Activated T-cell treated with anti-CD3 and anti-CD28 coated beads for 4 hours (primary cell): Measurements from ENCODE around the gene SMYD2.
A peak's percentile ranks its signal among the peaks of the same experiment; 100 is the strongest.

Experiments used
- DNase-seq: peaks from one replicate; pipeline ENCODE4 v3.0.0-alpha.2; 2020

The SMYD2 gene, protein sequence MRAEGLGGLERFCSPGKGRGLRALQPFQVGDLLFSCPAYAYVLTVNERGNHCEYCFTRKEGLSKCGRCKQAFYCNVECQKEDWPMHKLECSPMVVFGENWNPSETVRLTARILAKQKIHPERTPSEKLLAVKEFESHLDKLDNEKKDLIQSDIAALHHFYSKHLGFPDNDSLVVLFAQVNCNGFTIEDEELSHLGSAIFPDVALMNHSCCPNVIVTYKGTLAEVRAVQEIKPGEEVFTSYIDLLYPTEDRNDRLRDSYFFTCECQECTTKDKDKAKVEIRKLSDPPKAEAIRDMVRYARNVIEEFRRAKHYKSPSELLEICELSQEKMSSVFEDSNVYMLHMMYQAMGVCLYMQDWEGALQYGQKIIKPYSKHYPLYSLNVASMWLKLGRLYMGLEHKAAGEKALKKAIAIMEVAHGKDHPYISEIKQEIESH

DNA sequence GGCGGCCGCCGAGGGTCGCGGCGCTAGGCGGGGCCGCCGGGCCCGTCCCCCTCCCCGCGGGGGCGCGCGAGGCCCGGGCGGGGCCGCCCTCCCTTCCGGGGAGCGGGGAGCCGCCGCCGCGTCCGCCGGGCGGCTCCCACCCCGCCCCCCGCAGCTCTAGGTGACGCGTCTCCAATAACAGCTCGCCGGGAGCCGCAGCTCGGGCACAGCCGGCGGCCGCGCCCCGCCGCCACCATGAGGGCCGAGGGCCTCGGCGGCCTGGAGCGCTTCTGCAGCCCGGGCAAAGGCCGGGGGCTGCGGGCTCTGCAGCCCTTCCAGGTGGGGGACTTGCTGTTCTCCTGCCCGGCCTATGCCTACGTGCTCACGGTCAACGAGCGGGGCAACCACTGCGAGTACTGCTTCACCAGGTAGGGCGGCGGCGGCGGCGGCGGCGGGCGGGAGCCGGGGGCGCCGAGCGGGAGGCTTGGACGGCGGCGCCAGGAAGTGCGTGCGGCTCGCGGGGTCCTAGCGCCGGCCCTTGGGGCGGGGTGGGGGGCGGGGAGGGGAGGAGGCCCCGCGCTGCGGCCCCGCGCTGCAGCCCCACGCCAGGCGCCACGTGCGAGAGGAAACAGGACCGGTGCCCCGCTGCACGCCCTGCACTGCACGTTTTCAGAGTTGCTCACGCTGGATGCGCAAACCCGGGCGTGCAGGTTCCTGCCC is at the start of gene SMYD2:
Gene SMYD2 (plus strand): TSS at position 139 of the 699 bp plus-strand sequence. CDS start 96 bp downstream, at position 235.
- peak; percentile 34 for DNase-seq

DNA sequence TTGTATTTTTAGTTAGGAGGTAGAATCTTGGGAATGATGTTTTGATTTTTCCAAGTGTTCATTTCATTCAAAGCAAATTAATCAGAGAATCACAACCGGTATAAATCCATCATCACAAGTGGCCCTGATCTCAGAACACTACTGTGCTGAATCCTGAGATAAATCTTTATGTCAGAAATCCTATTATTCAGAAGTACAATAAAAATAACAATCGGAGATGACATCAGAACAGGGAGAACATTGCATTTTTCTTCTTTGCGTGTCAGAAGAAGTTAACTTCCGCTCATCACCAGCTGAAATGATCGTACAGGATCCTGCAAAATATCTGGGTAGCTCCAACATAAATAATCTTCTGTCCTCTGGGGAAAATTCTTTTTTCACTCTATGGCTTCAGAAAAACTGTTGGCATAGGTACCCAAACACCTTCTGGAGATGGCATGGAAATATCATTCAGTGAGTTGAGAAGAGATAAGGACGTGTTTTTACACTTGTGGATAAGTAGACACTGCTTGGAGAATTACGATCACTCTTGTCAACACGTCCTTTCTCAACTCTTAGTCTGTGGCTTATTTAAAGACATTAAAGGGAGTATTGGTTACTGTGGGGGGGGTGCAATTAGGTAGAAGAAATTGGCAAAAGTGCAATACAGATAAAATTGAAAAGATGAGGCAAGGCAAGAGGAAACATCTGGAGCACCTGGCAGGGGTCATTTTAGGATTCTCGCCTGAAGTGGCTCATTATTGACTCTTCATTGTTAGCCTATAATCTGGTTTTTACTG is 46.9 kb upstream of the SMYD2 start:
- DNase-seq = no peak

DNA sequence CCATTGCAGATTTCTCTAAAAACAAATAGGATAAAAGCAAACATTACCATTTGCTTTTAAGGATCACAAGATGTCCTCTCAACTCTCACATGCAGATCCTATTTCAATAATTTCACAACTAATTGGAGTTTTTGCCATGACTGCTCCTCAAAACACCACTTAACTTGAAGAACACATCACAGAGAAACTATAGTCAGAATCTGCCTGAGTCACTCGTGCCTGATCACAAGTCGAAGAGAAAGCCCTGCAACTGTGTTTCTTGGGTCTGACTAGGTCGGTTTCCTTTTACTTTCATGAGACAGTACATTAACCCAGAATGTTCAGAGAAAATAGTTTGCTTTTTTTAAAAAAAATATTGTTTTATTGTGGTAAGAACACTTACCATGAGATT is 46.3 kb upstream of the SMYD2 start:
- no peak for DNase-seq

DNA sequence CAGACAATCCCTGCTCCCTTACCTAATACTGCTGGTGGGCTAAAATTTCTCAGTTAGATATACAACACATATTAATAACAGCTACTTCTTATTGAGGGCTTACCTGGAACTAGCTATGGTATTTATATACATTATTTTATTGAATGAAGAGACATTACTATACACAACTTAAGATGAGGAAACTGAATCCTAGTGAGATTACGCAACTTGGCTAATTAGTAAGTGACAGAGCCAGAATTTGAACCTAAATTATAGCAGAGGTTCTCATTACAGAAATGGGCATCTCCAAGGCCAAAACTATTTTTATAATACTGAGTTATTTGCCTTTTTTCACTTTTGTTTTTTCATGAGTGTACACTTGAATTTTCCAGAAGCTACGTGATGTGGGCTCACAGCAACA is 44.5 kb upstream of the SMYD2 start:
- no peak for DNase-seq

- DNase-seq = no peak
Observed at GRCh38 chr1:214241060-214241459, 39.9 kb upstream of the SMYD2 start.

DNA sequence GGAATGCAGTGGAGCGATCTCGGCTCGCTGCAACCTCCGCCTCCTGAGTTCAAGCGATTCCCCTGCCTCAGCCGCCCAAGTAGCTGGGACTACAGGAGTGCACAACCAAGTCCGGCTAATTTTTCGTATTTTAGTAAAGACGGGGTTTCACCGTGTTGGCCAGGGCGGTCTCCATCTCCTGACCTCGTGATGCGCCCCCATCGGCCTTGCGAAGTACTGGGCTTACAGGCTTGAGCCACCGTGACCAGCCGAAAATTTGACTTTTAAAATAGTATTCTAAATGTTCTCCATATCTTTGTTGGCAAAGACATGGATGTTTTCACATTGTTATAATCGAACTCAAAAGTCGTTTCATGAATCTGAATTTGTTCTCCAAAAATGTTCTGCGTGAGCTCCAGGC is 36.7 kb upstream of the SMYD2 start:
- no peak for DNase-seq

DNA sequence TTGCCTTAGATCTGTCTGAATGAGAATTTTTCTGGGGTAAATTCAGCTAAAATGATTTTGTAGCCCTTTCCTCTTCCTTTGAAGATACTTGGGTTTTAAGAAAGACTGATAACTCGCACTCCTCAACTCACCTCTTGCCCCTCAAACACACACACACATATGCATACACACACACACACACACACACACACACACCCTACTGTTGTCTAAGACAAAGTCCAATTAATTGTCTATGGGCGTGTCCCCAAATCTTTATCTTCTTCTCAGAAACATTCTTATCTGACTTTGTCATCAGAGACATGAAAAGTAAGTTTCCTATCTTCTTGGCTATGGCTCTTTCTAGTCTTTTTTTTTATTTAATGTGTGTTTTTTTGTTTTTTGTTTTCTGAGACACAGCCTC is 36.1 kb upstream of the SMYD2 start:
- DNase-seq = no peak

- DNase-seq = no peak
Observed at GRCh38 chr1:214247501-214248041, 33.4 kb upstream of the SMYD2 start.

GRCh38 chr1:214248311-214249085 is 32.5 kb upstream of the SMYD2 start:
- no peak for DNase-seq

- DNase-seq = no peak
Observed at GRCh38 chr1:214249651-214250050, 31.3 kb upstream of the SMYD2 start.

- DNase-seq = no peak
Observed at GRCh38 chr1:214251354-214251753, 29.6 kb upstream of the SMYD2 start.

DNA sequence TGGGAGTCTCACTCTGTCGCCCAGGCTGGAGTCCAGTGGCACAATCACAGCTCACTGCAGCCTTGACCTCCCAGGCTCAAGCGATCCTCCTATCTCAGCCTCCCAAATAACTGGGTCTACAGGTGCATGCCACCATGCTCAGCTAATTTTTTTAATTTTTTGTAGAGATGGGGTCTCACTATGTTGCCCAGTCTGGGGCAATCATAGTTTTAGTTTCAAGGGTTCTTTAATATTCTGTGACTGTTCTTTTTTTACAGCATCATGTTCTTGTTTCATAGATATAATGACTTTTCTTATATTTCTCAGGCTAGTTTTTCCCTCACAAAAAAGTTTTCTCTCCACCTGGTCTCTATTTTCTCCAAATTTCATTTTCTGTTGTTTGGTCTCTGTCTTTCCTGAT is 25.4 kb upstream of the SMYD2 start:
- DNase-seq = no peak

GRCh38 chr1:214259353-214259977 is 21.5 kb upstream of the SMYD2 start:
- no peak for DNase-seq

DNA sequence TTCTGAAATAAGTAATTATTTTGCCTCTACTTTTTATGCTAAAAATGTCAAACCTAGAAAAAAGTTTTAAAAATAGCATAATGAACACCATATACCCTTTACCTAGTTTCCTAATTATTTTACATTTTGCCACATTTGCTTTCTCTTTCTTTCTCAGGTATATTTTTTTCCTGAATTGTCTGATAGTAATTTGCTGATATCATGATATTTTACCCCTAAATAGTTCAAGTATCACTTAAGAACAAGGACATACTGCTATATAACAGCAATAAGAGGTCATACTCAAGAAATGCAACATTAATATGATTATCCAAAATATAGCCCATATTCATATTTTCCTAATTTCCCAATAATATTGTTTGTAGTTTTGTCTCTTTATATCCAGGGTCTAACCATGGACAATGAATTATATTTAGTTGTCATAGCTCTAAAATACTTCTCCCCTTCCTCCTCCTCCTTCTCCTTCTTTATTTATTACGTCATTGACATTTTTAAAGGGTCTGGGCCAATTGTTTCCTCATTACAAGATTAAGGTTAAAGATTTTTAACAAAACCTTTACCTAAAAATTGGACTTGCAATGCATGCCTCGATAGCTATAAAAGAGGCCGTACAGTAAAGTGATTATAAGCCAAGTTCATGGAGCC is 20.3 kb upstream of the SMYD2 start:
- no peak for DNase-seq

DNA sequence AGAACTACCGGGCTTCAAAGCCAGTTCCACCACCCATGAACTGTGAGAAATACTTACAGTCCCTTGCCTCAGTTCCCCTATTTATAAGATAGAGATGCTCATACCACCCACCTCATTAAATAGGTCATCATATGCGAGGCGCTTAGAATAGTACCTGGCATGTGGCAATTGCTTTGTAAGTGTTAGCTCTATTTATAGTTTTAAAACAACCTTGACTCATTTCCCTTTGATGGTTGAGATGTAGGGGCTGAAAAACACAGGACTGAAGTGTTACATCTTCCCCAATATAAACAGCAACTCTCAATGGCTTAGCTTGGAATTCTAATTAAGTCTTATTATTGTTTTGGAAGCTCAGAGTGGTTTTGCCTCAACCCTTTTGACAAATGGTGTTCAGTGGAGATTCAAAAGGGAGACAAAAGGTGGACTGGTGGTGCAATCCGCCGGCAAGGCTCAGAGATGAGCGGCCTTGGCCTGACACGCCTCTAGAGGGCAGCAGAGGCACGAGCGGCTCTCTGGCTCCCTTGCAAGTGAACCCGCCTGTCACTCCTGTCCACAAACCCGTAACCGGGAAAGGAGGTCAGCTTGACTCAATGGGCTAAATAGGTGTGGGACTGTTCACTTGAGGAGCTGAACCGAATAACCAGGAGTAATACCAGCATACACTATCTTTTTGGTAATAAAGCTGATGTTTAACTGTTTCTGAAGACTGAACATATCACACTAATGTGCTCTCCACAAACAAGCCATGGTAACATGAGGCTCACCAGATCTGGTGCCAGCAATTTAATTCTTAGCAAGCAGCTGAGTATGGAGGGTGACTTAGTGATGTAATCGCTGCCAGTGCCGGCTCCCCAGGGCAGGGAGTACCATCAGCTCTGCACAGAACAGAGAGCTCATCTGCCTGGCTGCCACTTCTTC is 19.5 kb upstream of the SMYD2 start:
- peak; percentile 78 for DNase-seq

GRCh38 chr1:214264196-214264595 is 16.8 kb upstream of the SMYD2 start:
- DNase-seq = no peak

GRCh38 chr1:214264976-214265375 is 16.0 kb upstream of the SMYD2 start:
- DNase-seq = no peak

DNA sequence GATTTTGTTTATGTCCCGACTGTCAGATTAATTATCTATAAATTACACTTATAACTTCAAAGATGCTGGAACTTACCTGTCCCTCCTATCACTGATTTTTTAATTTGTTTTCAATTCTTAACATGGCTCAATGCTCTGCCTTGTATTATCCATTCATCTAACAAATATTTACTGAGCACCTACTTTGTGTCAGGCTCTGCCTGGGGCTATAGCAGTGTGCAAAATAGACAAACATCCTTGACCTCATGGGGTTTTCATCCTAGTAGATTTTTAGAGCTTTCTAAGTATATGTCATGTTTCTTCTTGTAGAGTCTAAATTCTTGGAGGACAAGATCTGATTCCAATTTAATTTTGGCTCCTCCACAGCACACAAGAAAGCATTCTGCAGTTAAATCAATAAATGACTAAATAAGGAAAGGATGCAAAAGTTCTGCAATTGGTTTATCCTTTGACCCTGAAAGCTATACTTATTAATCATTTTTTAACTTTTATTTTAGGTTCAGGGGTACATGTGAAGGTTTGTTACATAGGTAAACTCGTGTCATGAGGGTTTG is 10.8 kb upstream of the SMYD2 start:
- DNase-seq = no peak

- DNase-seq = no peak
Observed at GRCh38 chr1:214271174-214271858, 9.6 kb upstream of the SMYD2 start.
